ENCODE data around the gene STRIP1. TPM values are rescaled to one million over a fixed set of nuclear protein-coding genes. Genes with fewer than 3 reads are reported as not detected.

Gene STRIP1
- total and polyA plus RNA-seq, 2 donors (not counting 1 experiment from before 2014, with no cell fraction given), result 17.2 to 43.8 TPM

- no peaks in the 10 kb centered on the region for H3K79me2 ChIP-seq (ENCODE audit: control insufficient read depth, insufficient read depth, low read length)
- TF ChIP-seq EZH2 (IDR thresholded peaks at IDR 0.05; ENCODE audit: low read length, missing control alignments) (no peak), CTCF (conservative IDR thresholded peaks at IDR 0.05 in 1 of 2, IDR thresholded peaks at IDR 0.05 in 1 of 2; ENCODE audit: low read depth in 1 of 2, low read length in 2 of 2) (no peak)
- no peak overlapping the region for H3K9ac ChIP-seq (ENCODE audit: insufficient read depth, low read length)
- no peaks in the 10 kb centered on the region for H3K36me3 ChIP-seq (ENCODE audit: control insufficient read depth, insufficient read depth, low read length)
- DNase-seq (ENCODE audit: low read depth in 2 of 2), result no peak
- H3K4me3 ChIP-seq (replicated peaks in 1 of 4; ENCODE audit: control extremely low read depth in 1 of 4, insufficient read depth in 1 of 4, low read depth in 3 of 4, low read length in 4 of 4), result no peak overlapping the region
- H4K20me1 ChIP-seq (ENCODE audit: control insufficient read depth, extremely low read depth, insufficient read depth, low read length), result no peaks in the 10 kb centered on the region
- no peaks in the 10 kb centered on the region for H3K9me3 ChIP-seq (ENCODE audit: control insufficient read depth, insufficient read depth, low read depth, low read length)
- peaks cover 8% of the 10 kb centered on the region for H3K27me3 ChIP-seq (ENCODE audit: control insufficient read depth, insufficient read depth, low read length)
- H3K27ac ChIP-seq (ENCODE audit: insufficient read depth, low read length), result no peak overlapping the region
- no peak overlapping the region for H2AFZ ChIP-seq (ENCODE audit: low read length)
- H3K4me1 ChIP-seq (ENCODE audit: control insufficient read depth, extremely low read depth, insufficient read depth, low read length), result no peaks in the 10 kb centered on the region
- no peak overlapping the region for H3K4me2 ChIP-seq (ENCODE audit: extremely low read depth, insufficient read depth, low read length)
These were observed 58.6 kb downstream of the STRIP1 start for GRCh38 chr1:110092991-110093390.

GRCh38 chr1:110094931-110095654 is 60.7 kb downstream of the STRIP1 start:
- H3K27ac ChIP-seq (ENCODE audit: insufficient read depth, low read length), result no peak overlapping the region
- no peaks in the 10 kb centered on the region for H3K36me3 ChIP-seq (ENCODE audit: control insufficient read depth, insufficient read depth, low read length)
- no peaks in the 10 kb centered on the region for H3K79me2 ChIP-seq (ENCODE audit: control insufficient read depth, insufficient read depth, low read length)
- H3K9ac ChIP-seq (ENCODE audit: insufficient read depth, low read length), result no peak overlapping the region
- no peaks in the 10 kb centered on the region for H4K20me1 ChIP-seq (ENCODE audit: control insufficient read depth, extremely low read depth, insufficient read depth, low read length)
- H3K27me3 ChIP-seq (ENCODE audit: control insufficient read depth, insufficient read depth, low read length), result peaks cover 8% of the 10 kb centered on the region
- DNase-seq (ENCODE audit: low read depth in 2 of 2), result no peak
- no peak overlapping the region for H2AFZ ChIP-seq (ENCODE audit: low read length)
- H3K4me1 ChIP-seq (ENCODE audit: control insufficient read depth, extremely low read depth, insufficient read depth, low read length), result no peaks in the 10 kb centered on the region
- H3K4me3 ChIP-seq (replicated peaks in 1 of 4; ENCODE audit: control extremely low read depth in 1 of 4, insufficient read depth in 1 of 4, low read depth in 3 of 4, low read length in 4 of 4), result no peak overlapping the region
- TF ChIP-seq CTCF (conservative IDR thresholded peaks at IDR 0.05 in 1 of 2, IDR thresholded peaks at IDR 0.05 in 1 of 2; ENCODE audit: low read depth in 1 of 2, low read length in 2 of 2) (no peak), EZH2 (IDR thresholded peaks at IDR 0.05; ENCODE audit: low read length, missing control alignments) (no peak)
- H3K9me3 ChIP-seq (ENCODE audit: control insufficient read depth, insufficient read depth, low read depth, low read length), result no peaks in the 10 kb centered on the region
- no peak overlapping the region for H3K4me2 ChIP-seq (ENCODE audit: extremely low read depth, insufficient read depth, low read length)

- H3K27me3 ChIP-seq (ENCODE audit: control insufficient read depth, insufficient read depth, low read length), result peaks cover 8% of the 10 kb centered on the region
- no peak for DNase-seq (ENCODE audit: low read depth in 2 of 2)
- no peak overlapping the region for H3K4me2 ChIP-seq (ENCODE audit: extremely low read depth, insufficient read depth, low read length)
- H3K9me3 ChIP-seq (ENCODE audit: control insufficient read depth, insufficient read depth, low read depth, low read length), result no peaks in the 10 kb centered on the region
- H4K20me1 ChIP-seq (ENCODE audit: control insufficient read depth, extremely low read depth, insufficient read depth, low read length), result no peaks in the 10 kb centered on the region
- no peak overlapping the region for H3K4me3 ChIP-seq (replicated peaks in 1 of 4; ENCODE audit: control extremely low read depth in 1 of 4, insufficient read depth in 1 of 4, low read depth in 3 of 4, low read length in 4 of 4)
- H3K27ac ChIP-seq (ENCODE audit: insufficient read depth, low read length), result no peak overlapping the region
- H2AFZ ChIP-seq (ENCODE audit: low read length), result no peak overlapping the region
- TF ChIP-seq CTCF (conservative IDR thresholded peaks at IDR 0.05 in 1 of 2, IDR thresholded peaks at IDR 0.05 in 1 of 2; ENCODE audit: low read depth in 1 of 2, low read length in 2 of 2), result no peak
- TF ChIP-seq EZH2 (IDR thresholded peaks at IDR 0.05; ENCODE audit: low read length, missing control alignments), result no peak
- no peaks in the 10 kb centered on the region for H3K36me3 ChIP-seq (ENCODE audit: control insufficient read depth, insufficient read depth, low read length)
- H3K79me2 ChIP-seq (ENCODE audit: control insufficient read depth, insufficient read depth, low read length), result no peaks in the 10 kb centered on the region
- H3K9ac ChIP-seq (ENCODE audit: insufficient read depth, low read length), result no peak overlapping the region
- peaks cover 8% of the 10 kb centered on the region for H3K4me1 ChIP-seq (ENCODE audit: control insufficient read depth, extremely low read depth, insufficient read depth, low read length)
These were observed 63.2 kb downstream of the STRIP1 start for GRCh38 chr1:110097507-110098221.

All from fibroblast of lung (primary cell).